K562 (cell line): Measurements from ENCODE around the gene CKLF. TPM values are rescaled to one million over a fixed set of nuclear protein-coding genes. Genes with fewer than 3 reads are reported as not detected.

Experiments used
- ATAC-seq: fragments of 200-7000 bp; cut with Tn5 transposase; 3 replicates; pipeline ENCODE4 v1.9.1; 2020; ENCODE audit warnings: moderate library complexity
- BruUV-seq: library from RNA; stranded (reverse); fragments of 400-500 nt; replicated peaks from 2 replicates; lab custom pipeline; 2021; lab: Mats Ljungman, UMichigan
- CTCF ChIA-PET: fragments of 300-600 bp; formaldehyde crosslinking; extraction: SDS; loops from one replicate; lab custom pipeline; 2021; ENCODE audit warnings: low intra/inter-chr PET ratio; lab: Yijun Ruan, JAX
- POLR2A ChIA-PET: fragments of 300-600, 350-650 bp; sonication (Branson Sonifier 250); formaldehyde crosslinking; extraction: SDS; loops from one replicate; lab custom pipeline; 2021; ENCODE audit warnings: antibody characterized with exemption, inconsistent platforms; lab: Yijun Ruan, JAX
- DNase-seq, 4 experiments: peaks; one replicate each; pipeline versions ENCODE4 v3.0.0 to v3.0.0-alpha.2; 2011 to 2018; ENCODE audit warnings: low spot score in 3 of 4, mixed read lengths in 3 of 4; ENCODE audit errors: extremely low read depth in 1 of 4
- FAIRE-seq: peaks from 2 replicates; lab custom pipeline; 2011; peaks lifted over from hg19 to GRCh38; lab: Jason Lieb, UNC
- H2AFZ ChIP-seq: 2 replicates; pipeline ENCODE4 v1.6.0; 2011; ENCODE audit warnings: low read depth, low read length, control low read depth, inconsistent platforms
- H3K27ac ChIP-seq: fragments of 200-600 bp; 3 replicates; pipeline ENCODE4 v1.8.0; 2011; ENCODE audit warnings: low read depth, mild to moderate bottlenecking, control low read depth, inconsistent platforms, low read length, moderate library complexity, mixed read lengths; ENCODE audit errors: extremely low read depth
- H3K27me3 ChIP-seq, 2 experiments: fragments of 300-600 bp in 1 of 2; 2 replicates in 1 of 2; 3 replicates in 1 of 2; pipeline versions ENCODE4 v1.6.0 to v1.8.0; 2011; ENCODE audit warnings: inconsistent platforms in 2 of 2, low read length in 2 of 2, mild to moderate bottlenecking in 1 of 2, mixed read lengths in 1 of 2, moderate library complexity in 1 of 2; ENCODE audit not compliant: control insufficient read depth in 2 of 2, insufficient read depth in 2 of 2
- H3K36me3 ChIP-seq: fragments of 300-600 bp; 3 replicates; pipeline ENCODE4 v1.8.0; 2011; ENCODE audit warnings: mild to moderate bottlenecking, low read length, inconsistent platforms; ENCODE audit not compliant: control insufficient read depth, insufficient read depth
- H3K4me1 ChIP-seq, 2 experiments: fragments of 200-600 bp in 1 of 2; replicated peaks in 1 of 2; 2 replicates in 1 of 2; 3 replicates in 1 of 2; pipeline versions ENCODE4 v1.5.1 to v1.8.0; 2011; ENCODE audit warnings: inconsistent platforms in 2 of 2, low read length in 2 of 2, mild to moderate bottlenecking in 1 of 2, mixed read lengths in 1 of 2, moderate library complexity in 1 of 2; ENCODE audit not compliant: control insufficient read depth in 2 of 2, insufficient read depth in 2 of 2
- H3K4me2 ChIP-seq: 2 replicates; pipeline ENCODE4 v1.6.1; 2011; ENCODE audit warnings: low read length, control low read depth, inconsistent platforms, mixed read lengths; ENCODE audit not compliant: insufficient read depth
- H3K4me3 ChIP-seq: fragments of 200-600 bp; sonication (generic), shearing (Covaris generic); 2 replicates; pipeline ENCODE4 v1.5.1; 2016; ENCODE audit warnings: control low read depth, inconsistent platforms
- H3K79me2 ChIP-seq: fragments of 200-600 bp; 3 replicates; pipeline ENCODE4 v1.8.0; 2011; ENCODE audit warnings: low read length, inconsistent platforms; ENCODE audit not compliant: control insufficient read depth, insufficient read depth
- H3K9ac ChIP-seq, 2 experiments: 2 replicates each; pipeline versions ENCODE4 v1.6.0 to v1.6.1; 2011; ENCODE audit warnings: low read depth in 2 of 2, low read length in 2 of 2, control low read depth in 1 of 2, inconsistent platforms in 1 of 2, mild to moderate bottlenecking in 1 of 2, mixed read lengths in 1 of 2; ENCODE audit not compliant: insufficient read depth in 1 of 2
- H3K9me1 ChIP-seq: one replicate; pipeline ENCODE4 v1.6.0; 2011; ENCODE audit warnings: inconsistent platforms, mild to moderate bottlenecking, low read length, moderate library complexity; ENCODE audit not compliant: control insufficient read depth, insufficient read depth
- H3K9me3 ChIP-seq: replicated peaks from 2 replicates; pipeline ENCODE4 v1.5.1; 2011; ENCODE audit warnings: low read depth, low read length, inconsistent platforms; ENCODE audit not compliant: control insufficient read depth, insufficient read depth
- H4K20me1 ChIP-seq: replicated peaks from 2 replicates; pipeline ENCODE4 v1.6.1; 2011; ENCODE audit warnings: low read length, inconsistent platforms, mixed read lengths; ENCODE audit not compliant: control insufficient read depth, insufficient read depth
- ADNP ChIP-seq: fragments of 200-800 bp; sonication (Bioruptor generic); IDR thresholded peaks from 2 replicates; pipeline ENCODE4 v1.6.1; 2016; ENCODE audit warnings: missing genetic modification characterization, missing compliant biosample characterization
- ARHGAP35 ChIP-seq: fragments of 450-650 bp; IDR thresholded peaks from 2 replicates; pipeline ENCODE4 v1.6.1; 2018; ENCODE audit not compliant: partially characterized antibody
- BCL6 ChIP-seq: fragments of 250-450 bp; sonication (Bioruptor Pico); IDR thresholded peaks from 2 replicates; pipeline ENCODE4 v1.4.0; 2020
- BMI1 ChIP-seq: fragments of 150-350 bp; IDR thresholded peaks from 2 replicates; pipeline ENCODE4 v1.6.1; 2014; ENCODE audit warnings: low read length
- DACH1 ChIP-seq: fragments of 450-650 bp; IDR thresholded peaks from 2 replicates; pipeline ENCODE4 v1.6.1; 2018; ENCODE audit not compliant: partially characterized antibody
- GATAD2B ChIP-seq: fragments of 450-650 bp; IDR thresholded peaks from 2 replicates; pipeline ENCODE4 v1.6.1; 2017; ENCODE audit warnings: mild to moderate bottlenecking, borderline replicate concordance
- KDM5B ChIP-seq: fragments of 200-600 bp; sonication (generic); IDR thresholded peaks from 2 replicates; pipeline ENCODE4 v1.6.1; 2012; ENCODE audit warnings: low read depth, mild to moderate bottlenecking, moderate library complexity, low read length, control low read depth, inconsistent platforms; ENCODE audit not compliant: insufficient replicate concordance
- MBD2 ChIP-seq: sonication (generic); IDR thresholded peaks from 2 replicates; pipeline ENCODE4 v1.6.1; 2016; ENCODE audit warnings: low read depth, borderline replicate concordance
- RBM25 ChIP-seq: fragments of 200-400 bp; formaldehyde crosslinking; IDR thresholded peaks from 2 replicates; pipeline ENCODE4 v1.6.1; 2018; ENCODE audit warnings: low read length, low read depth, moderate library complexity; ENCODE audit not compliant: severe bottlenecking
- SAFB ChIP-seq: fragments of 200-400 bp; formaldehyde crosslinking; IDR thresholded peaks from 2 replicates; pipeline ENCODE4 v1.6.1; 2017; ENCODE audit warnings: low read depth, low read length, borderline replicate concordance
- SP2 ChIP-seq: IDR thresholded peaks from 2 replicates; pipeline ENCODE4 v1.6.1; 2011; ENCODE audit warnings: mild to moderate bottlenecking, low read depth, low read length, moderate library complexity; ENCODE audit not compliant: poor library complexity, severe bottlenecking; ENCODE audit errors: extremely low read depth
- ZNF197 ChIP-seq: fragments of 200-800 bp; sonication (Bioruptor generic); IDR thresholded peaks from 2 replicates; pipeline ENCODE4 v1.6.1; 2016; ENCODE audit warnings: low read depth, missing genetic modification characterization, missing compliant biosample characterization
- ZNF24 ChIP-seq: fragments of 450-650 bp; IDR thresholded peaks from 2 replicates; pipeline ENCODE4 v1.6.1; 2016
- ZNF586 ChIP-seq: fragments of 450-650 bp; formaldehyde crosslinking; conservative IDR thresholded peaks from 2 replicates; pipeline ENCODE4 v1.4.0; 2020; ENCODE audit warnings: mild to moderate bottlenecking, moderate library complexity
- WGBS: fragments of 100-300 bp; shearing (Covaris generic); methylation state at CpG from one replicate; pipeline ENCODE4 v1.1.6; 2016; ENCODE audit warnings: low coverage, mixed read lengths; ENCODE audit not compliant: insufficient coverage; ENCODE audit errors: missing lambda C conversion rate; 5-methylcytosine and 5-hydroxymethylcytosine counted together
- in situ Hi-C: fragments of 300-500 bp; cut with MboI; formaldehyde crosslinking; loops from 4 replicates; pipeline ENCODE4 v1.15.0; 2018; ENCODE audit warnings: inconsistent platforms, mixed read lengths
- intact Hi-C: fragments of 100-400 bp; cut with micrococcal nuclease; formaldehyde crosslinking; loops from 2 replicates; pipeline ENCODE4 v1.14.2; 2022
- polyA plus RNA-seq, 8 experiments: library from polyadenylated mRNA; depleted of rRNA in 4 of 8; stranded (reverse) in 5 of 8; unstranded in 3 of 8; fragments of >200 nt; fragmentation: Nextera tagmentation in 2 of 8; fragmentation: Illumina TruSeq in 1 of 8; extraction: Ambion mirVana in 2 of 8; extraction: Trizol in 1 of 8; gene quantifications; 2 replicates each; pipeline versions ENCODE4 v1.2.1 to v1.2.3, GENCODE V29; 2011 to 2014; ENCODE audit warnings: inconsistent platforms in 1 of 8, missing spikeins in 1 of 8
- total RNA-seq, 7 experiments: library from RNA; depleted of rRNA in 6 of 7; stranded (reverse); fragments of >200 nt in 6 of 7; fragmentation: Illumina TruSeq in 2 of 7; extraction: Trizol in 2 of 7; gene quantifications; 2 replicates each; pipeline versions ENCODE4 v1.2.1 to v1.2.3, GENCODE V29; 2011 to 2021; ENCODE audit warnings: low replicate concordance in 1 of 7
- TF ChIP-seq, protein P1 (sequence below): sonication (generic); formaldehyde crosslinking; IDR thresholded peaks from 2 replicates; pipeline ENCODE4 v1.8.1; 2023; ENCODE audit warnings: mild to moderate bottlenecking, missing genetic modification reagents

The CKLF gene
- total and polyA plus RNA-seq, 9 of the 15 experiments (the other 6 are each of a cell fraction or from before 2014, with no cell fraction given): 84.8 to 322 (median 118) TPM

DNA sequence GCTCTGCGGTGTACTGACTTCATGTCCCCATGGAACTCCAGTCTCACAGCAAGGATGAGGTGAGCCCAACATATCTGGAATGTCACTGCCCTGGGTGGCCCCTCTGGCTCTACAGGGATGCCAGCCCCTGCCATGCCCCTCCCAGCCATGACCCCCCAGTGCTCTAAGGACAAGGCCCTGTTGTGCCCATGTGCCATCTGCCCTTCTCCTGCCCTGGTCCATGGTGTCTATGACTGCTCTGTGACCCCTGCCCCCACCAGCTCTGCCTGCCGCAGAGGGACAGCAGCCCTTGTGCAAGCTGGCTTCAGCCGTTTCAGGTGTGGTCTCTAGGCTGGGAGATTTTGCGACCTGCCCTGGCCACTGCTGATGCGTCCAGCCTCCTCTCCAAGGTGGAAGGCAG lies 42.8 kb upstream of the CKLF start:
- Histone ChIP-seq H3K27ac (no peak overlapping the region), H3K9me3 (no peaks in the 10 kb centered on the region)
- in situ Hi-C loops: no loop called here

More for the DNA sequence above, 42.8 kb upstream of the CKLF start:
- Histone ChIP-seq H3K79me2 (no peaks in the 10 kb centered on the region), H3K4me3 (no peak overlapping the region), H3K9ac (no peak overlapping the region), H3K36me3 (no peaks in the 10 kb centered on the region; the same call in 2 of the 3 replicates), H3K4me1 (peaks cover 10 to 13% of the 10 kb centered on the region in 2 experiments; a peak in 3 of 5 replicates), H4K20me1 (no peaks in the 10 kb centered on the region), H3K27me3 (no peaks in the 10 kb centered on the region), H3K9me1 (no peaks in the 10 kb centered on the region), H3K4me2 (no peak overlapping the region), H2AFZ (no peak overlapping the region)
- ATAC-seq: no peak
- CTCF ChIA-PET: no interaction called here
- TF ChIP-seq ZNF586 (CRISPR knock-in tag) (no peak), GATAD2B (no peak), SAFB (no peak), ZNF24 (no peak), MBD2 (no peak), DACH1 (no peak), ADNP (tag) (no peak), SP2 (no peak), RBM25 (no peak), ZNF197 (no peak), KDM5B (no peak), BMI1 (no peak), BCL6 (CRISPR knock-in tag) (no peak), ARHGAP35 (no peak)
- TF ChIP-seq, protein P1, sequence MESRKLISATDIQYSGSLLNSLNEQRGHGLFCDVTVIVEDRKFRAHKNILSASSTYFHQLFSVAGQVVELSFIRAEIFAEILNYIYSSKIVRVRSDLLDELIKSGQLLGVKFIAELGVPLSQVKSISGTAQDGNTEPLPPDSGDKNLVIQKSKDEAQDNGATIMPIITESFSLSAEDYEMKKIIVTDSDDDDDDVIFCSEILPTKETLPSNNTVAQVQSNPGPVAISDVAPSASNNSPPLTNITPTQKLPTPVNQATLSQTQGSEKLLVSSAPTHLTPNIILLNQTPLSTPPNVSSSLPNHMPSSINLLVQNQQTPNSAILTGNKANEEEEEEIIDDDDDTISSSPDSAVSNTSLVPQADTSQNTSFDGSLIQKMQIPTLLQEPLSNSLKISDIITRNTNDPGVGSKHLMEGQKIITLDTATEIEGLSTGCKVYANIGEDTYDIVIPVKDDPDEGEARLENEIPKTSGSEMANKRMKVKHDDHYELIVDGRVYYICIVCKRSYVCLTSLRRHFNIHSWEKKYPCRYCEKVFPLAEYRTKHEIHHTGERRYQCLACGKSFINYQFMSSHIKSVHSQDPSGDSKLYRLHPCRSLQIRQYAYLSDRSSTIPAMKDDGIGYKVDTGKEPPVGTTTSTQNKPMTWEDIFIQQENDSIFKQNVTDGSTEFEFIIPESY: no peak
- WGBS: 71% methylated on average over 5 of the region's 5 CpGs
- no peak for FAIRE-seq
- intact Hi-C loops: no loop called here
- no peak for DNase-seq
- BruUV-seq: no TSS peak
- POLR2A ChIA-PET: interaction anchor here (0.7 to 1.1 kb wide), 2 partner anchors 15 to 24 kb away, joined by 3 to 5 read pairs; no protein-coding TSS in a partner anchor
